ENCODE measurements around the gene EBP.
A peak's percentile ranks its signal among the peaks of the same experiment; 100 is the strongest.

Gene EBP

DNA sequence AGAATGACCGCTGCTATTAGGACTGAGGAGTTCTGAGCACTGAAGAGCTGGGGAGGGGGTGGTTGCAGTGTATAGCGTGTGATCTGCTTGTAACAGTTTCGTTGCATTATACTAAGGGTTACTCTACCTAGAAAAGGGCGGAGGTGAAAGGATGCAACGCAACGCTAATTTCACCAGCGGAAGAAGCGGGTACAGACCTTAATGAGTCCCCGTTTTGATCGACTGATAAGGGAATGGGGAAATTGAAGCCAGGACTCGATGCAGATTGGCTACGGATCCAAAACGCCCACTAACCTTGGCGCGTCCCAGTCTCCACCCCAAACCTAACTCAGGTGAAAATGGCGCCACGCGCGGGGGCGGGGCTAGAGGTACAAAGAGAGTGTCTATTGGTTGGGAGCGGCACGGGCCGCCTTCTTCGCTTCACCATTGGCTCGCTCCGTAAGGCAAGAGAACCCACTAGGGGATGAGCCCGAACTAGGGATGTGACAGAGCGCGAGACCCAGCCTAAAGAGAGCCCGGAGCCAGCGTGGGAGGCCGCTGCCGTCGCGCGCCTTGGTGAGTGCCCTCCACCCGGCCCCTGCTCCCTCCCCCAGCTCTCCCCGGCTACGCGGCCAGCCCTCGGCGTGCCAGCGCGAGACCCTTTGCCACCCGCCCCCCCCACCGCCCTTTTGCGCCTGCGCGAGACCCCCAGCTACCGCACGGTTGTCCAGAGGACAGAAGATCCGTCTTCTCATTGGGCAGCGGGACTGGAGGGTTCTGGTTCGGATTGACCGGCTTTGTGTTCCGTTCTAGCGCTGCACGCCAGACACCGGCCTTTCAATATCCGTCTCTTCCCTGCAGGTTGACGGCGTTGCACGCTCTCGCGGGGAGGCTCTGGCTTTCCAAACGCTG, at the start of gene EBP:
Gene EBP (plus strand): TSS at position 456 of the 891 bp plus-strand sequence. CDS start 1,964 bp downstream, outside the sequence.
- DNase-seq = peak; percentile 91

DNA sequence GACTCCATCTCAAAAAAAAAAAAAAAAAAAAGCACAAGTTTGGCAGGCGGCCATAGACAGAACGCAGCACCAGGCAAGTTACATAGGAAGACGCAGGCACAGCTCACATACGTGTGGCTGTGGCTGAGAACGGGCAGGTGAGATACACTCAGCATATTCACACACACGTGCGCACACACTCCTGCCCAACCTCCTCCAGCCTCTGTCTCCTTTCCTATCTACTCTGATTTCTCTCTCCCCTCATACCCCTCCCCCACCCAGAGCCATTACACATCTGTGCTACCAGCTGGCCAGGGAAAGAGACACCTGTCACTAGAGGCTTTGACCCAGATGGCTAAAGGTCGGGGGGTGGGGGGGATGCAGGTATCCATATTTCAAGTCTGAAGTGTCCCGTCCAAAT, 49.4 kb upstream of the EBP start:
- DNase-seq = no peak

DNA sequence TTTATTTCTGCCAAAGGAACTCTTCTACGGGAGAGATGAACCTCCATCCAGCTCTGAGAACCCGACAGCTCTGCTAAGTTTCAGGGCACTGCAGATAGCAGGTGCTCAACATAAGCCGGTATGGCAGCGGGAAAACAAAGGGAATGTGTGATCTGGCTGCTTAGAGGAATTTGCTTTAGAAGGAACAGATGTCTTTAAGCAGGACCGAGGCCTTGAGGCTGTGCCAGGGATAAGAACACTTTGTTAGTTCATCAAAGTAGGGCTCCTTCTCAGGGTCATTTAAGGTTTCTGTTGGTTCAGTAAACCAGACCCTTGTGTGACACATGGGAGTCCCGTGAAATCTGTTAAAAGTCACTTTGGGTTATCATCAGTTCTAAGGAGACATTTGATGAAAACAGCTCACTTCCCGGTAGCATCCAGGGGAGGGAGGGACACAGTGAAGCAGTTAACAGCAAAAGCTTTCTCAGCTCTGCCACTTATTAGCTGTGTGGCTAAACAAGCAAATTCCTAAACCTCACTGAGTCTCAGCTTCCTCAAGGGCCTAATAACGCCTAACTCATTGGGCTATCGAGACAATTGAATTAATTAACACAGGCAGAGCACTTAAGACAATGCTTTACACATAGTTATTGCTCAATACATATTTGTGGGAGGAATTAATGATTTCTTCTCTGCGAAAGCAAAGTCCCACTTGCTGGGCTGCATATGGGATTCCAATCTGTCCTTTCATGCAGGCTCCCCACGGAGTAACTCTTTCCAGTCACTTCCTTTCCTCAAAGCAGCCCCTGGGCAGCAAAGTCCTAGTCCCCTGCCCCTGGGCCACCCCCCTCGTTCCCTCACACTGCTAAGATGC, 48.5 kb upstream of the EBP start:
- DNase-seq = no peak

DNA sequence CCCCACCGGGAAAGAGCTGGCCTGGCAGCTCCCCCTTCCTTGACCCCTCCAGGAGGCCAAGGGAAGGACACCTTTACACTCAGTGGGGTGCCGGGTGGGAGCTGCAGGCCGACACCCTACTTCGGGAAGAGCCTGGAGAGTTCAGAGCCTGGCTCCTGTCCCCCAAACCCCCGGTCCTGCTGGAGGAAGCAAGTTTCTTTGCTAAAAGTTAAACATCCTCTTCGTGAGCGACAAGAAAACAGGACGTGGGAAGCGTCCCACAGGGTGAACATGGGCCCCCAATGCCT, 48.0 kb upstream of the EBP start:
- no peak for DNase-seq

GRCh38 chrX:48474127-48474526, 47.5 kb upstream of the EBP start:
- DNase-seq = no peak

- no peak for DNase-seq
Measured at GRCh38 chrX:48474581-48474980, 47.0 kb upstream of the EBP start.

- DNase-seq = no peak
Measured at GRCh38 chrX:48475296-48475695, 46.3 kb upstream of the EBP start.

DNA sequence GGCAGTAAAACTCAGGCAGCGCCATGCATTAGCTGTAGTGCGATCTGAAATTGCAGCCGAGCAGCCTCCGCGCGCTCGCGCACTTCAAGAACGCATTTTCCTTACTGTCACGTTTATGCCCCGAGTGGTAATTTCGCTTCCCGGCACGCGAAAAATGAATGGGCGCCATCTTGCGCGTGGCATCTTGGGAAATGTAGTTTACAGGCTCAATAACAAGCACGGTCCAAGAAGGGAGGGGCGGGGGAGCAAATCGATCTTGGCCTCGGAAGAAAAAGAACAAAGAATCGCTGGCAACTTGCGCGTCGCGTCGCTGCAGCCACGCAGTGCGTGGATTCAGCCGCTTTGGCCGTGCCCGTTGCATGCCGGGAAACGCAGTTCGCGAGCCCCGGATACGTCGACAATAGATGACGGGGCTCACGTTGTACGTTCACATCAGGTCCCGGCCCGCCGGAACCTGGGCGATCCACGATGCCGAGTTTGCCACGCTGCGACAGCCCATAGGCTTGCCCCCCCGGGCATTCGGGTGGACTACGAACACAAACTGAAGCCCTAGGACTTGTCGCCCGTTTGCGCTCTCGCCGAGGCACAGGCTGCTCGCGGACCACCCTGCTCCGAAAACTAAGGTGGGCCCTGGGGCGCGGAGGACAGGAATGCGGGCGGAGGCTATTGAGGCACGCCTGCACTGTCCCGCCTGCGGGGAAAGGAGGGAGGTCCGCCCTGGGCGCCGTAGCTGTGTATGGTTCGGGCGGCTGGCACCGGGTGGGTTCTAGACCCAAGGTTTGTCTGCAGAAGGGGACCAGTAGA, 45.6 kb upstream of the EBP start, which contains the start of gene FTSJ1:
Gene FTSJ1 (plus strand): TSS at position 426 of the 804 bp plus-strand sequence. CDS start 1,849 bp downstream, outside the sequence.
- DNase-seq = peak; percentile 86

DNA sequence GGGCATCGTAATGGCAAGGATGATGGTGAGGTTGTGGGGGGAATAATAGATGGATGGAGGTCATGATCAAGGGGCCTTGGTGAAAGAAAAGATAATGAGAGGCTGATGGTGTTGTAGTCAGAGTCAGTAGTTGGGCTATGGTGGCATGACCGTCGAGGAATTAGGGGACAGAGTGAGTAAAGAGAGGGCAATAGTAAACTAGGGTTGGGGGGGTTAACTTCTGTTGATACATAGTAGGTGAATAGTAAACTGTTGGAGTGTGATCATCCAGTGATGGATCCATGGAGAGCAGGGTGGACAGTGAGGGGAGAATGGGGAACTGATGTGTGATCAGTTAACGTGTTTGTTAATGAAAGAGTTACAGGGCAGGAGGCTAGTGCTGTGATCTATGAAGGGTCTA, 44.7 kb upstream of the EBP start:
- DNase-seq = no peak

- DNase-seq = no peak
Measured at GRCh38 chrX:48477960-48478755, 43.5 kb upstream of the EBP start.

DNA sequence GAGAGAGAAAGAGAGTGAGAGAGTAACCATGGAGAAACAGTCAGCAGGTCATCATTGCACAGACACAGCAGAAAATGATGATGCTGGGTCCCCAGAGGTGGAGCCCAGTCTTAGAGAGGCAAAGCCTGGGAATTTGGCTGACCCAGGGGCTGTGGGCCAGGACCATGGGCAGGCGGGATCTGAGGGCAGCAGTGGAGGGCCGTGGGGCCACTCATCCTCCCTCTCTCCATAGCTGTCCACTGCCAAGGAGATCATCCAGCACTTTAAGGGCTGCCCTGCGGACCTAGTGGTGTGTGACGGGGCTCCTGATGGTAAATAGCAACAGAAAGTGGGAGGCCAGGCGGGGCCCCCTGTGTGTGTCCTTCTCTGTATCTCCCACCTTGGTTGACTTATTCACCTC, 42.8 kb upstream of the EBP start:
- no peak for DNase-seq

- no peak for DNase-seq
Measured at GRCh38 chrX:48480142-48480541, 41.5 kb upstream of the EBP start.

GRCh38 chrX:48480583-48480982, 41.0 kb upstream of the EBP start:
- no peak for DNase-seq

- no peak for DNase-seq
Measured at GRCh38 chrX:48482526-48482925, 39.1 kb upstream of the EBP start.

GRCh38 chrX:48487362-48487798, 34.2 kb upstream of the EBP start:
- DNase-seq = no peak

GRCh38 chrX:48488034-48488433, 33.6 kb upstream of the EBP start:
- no peak for DNase-seq

DNA sequence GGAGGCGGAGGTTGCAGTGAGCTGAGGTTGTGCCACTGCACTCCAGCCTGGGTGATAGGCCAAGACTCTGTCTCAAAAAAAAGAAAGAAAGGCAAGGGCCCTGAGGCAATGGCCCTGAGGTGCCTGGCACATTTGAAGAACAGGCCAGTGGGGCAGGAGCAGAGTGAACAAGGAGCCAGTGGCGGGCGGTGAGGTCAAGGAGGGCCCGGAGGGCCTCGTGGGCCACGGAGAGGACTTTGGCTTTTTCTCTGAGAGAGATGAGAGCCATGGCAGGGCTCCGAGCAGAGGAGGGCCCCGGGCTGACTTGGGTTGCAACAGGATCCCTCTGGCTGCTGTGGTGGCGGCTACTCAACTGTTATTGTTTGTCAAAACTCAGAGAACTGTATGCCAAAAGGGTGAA, 32.3 kb upstream of the EBP start:
- no peak for DNase-seq

- no peak for DNase-seq
Measured at GRCh38 chrX:48489892-48490291, 31.7 kb upstream of the EBP start.

- DNase-seq = no peak
Measured at GRCh38 chrX:48490661-48491060, 30.9 kb upstream of the EBP start.

GRCh38 chrX:48491809-48492208, 29.8 kb upstream of the EBP start:
- DNase-seq = no peak

- DNase-seq = no peak
Measured at GRCh38 chrX:48492293-48492910, 29.2 kb upstream of the EBP start.

GRCh38 chrX:48493890-48494364, 27.7 kb upstream of the EBP start:
- DNase-seq = no peak

Measured in activated CD8-positive, alpha-beta memory T cell treated with anti-CD3 and anti-CD28 coated beads, Interleukin-2, amount 50 U/mL, for 4 hours (primary cell).